Smooth muscle cell (in vitro differentiated cells): ENCODE results near the gene ZP1. TPM values are rescaled to one million over a fixed set of nuclear protein-coding genes. Genes with fewer than 3 reads are reported as not detected.

Source experiments
- DNase-seq: peaks from one replicate; lab custom pipeline; 2025; ENCODE audit not compliant: unreplicated experiment; lab: John Stamatoyannopoulos, UW
- H2AFZ ChIP-seq: fragments of 200-600 bp; sonication (generic); 2 replicates; pipeline ENCODE4 v1.6.0; 2016; ENCODE audit warnings: antibody characterized with exemption, low read depth, mild to moderate bottlenecking
- H3F3A ChIP-seq: fragments of 200-600 bp; sonication (generic); 2 replicates; pipeline ENCODE4 v1.6.0; 2017; ENCODE audit warnings: antibody characterized with exemption, low read depth
- H3K27ac ChIP-seq: fragments of 200-600 bp; sonication (generic); 2 replicates; pipeline ENCODE4 v1.5.1; 2016; ENCODE audit warnings: low read depth, mild to moderate bottlenecking
- H3K27me3 ChIP-seq: fragments of 200-600 bp; sonication (generic); 2 replicates; pipeline ENCODE4 v1.6.1; 2016; ENCODE audit warnings: low read depth, mild to moderate bottlenecking
- H3K36me3 ChIP-seq: fragments of 200-600 bp; sonication (generic); 2 replicates; pipeline ENCODE4 v1.5.1; 2016; ENCODE audit warnings: low read depth
- H3K4me1 ChIP-seq: fragments of 200-600 bp; sonication (generic); 2 replicates; pipeline ENCODE4 v1.5.1; 2016; ENCODE audit warnings: low read depth
- H3K4me2 ChIP-seq: fragments of 200-600 bp; sonication (generic); 2 replicates; pipeline ENCODE4 v1.6.0; 2016; ENCODE audit warnings: mild to moderate bottlenecking
- H3K4me3 ChIP-seq: fragments of 200-600 bp; sonication (generic); 2 replicates; pipeline ENCODE4 v1.5.1; 2016; ENCODE audit warnings: mild to moderate bottlenecking
- H3K79me2 ChIP-seq: fragments of 200-600 bp; sonication (generic); 2 replicates; pipeline ENCODE4 v1.6.0; 2016; ENCODE audit warnings: low read depth, mild to moderate bottlenecking
- H3K9ac ChIP-seq: fragments of 200-600 bp; sonication (generic); 2 replicates; pipeline ENCODE4 v1.6.0; 2016; ENCODE audit warnings: low read depth
- H3K9me3 ChIP-seq: fragments of 200-600 bp; sonication (generic); replicated peaks from 2 replicates; pipeline ENCODE4 v1.5.1; 2016; ENCODE audit warnings: low read depth
- H4K20me1 ChIP-seq: fragments of 200-600 bp; sonication (generic); 2 replicates; pipeline ENCODE4 v1.6.0; 2016; ENCODE audit warnings: low read depth
- WGBS: methylation state at CpG from one replicate; pipeline ENCODE4 v1.1.7; 2016; ENCODE audit warnings: low lambda C conversion rate; 5-methylcytosine and 5-hydroxymethylcytosine counted together
- polyA plus RNA-seq: library from polyadenylated mRNA; unstranded; fragments of >200 nt; fragmentation: Nextera tagmentation; extraction: Ambion mirVana; gene quantifications from 2 replicates; pipeline ENCODE4 v1.2.1, GENCODE V29; 2016
- total RNA-seq: library from RNA; depleted of rRNA; stranded (reverse); fragments of >200 nt; gene quantifications from 2 replicates; pipeline ENCODE4 v1.2.3, GENCODE V29; 2014
- TF ChIP-seq, protein P1 (sequence below): fragments of 200-600 bp; sonication (generic); IDR thresholded peaks from 2 replicates; pipeline ENCODE4 v1.5.1; 2017; ENCODE audit warnings: borderline replicate concordance, mild to moderate bottlenecking, antibody characterized with exemption; ENCODE audit not compliant: insufficient read depth, poor library complexity, severe bottlenecking

Gene ZP1
- total and polyA plus RNA-seq, 2 experiments from 2014 or later, result 0.94 to 2.9 TPM

DNA sequence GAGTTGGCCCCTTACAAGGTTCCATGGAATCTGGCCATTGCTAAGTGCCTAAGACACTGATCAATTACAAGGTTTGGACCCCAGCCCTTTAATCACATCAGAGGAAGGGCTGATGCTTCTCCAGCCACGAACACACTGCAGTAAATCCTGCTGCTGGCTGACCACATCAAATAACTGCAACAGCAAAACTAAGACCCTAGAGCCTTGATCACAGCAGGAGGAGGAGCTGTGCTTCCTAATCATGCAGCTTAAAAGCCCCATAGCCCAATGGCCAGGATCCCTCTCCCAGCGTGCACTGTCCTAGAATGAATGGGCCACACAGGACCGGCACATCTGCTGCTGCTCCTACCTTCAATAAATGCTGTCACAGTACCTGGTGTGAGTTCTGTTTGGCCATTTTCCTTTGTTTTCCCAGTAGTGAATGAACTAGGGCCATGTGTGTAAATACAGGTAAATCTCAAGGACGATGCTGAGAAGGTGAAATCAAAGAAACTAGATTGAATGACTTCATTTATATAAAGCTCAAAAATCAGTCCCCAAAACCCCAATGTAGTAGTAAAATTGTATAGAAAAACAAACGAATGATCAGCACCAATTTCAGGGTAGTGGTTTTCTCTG, 12.7 kb downstream of the ZP1 start:
- DNase-seq, result no peak
- 93% methylated on average over 5 of the region's 5 CpGs for WGBS
- Histone ChIP-seq H3K9me3 (no peaks in the 10 kb centered on the region), H3K36me3 (no peaks in the 10 kb centered on the region), H3K4me2 (no peak overlapping the region), H3K27ac (no peak overlapping the region), H3K4me3 (no peak overlapping the region), H3K4me1 (no peaks in the 10 kb centered on the region), H3F3A (no peaks in the 10 kb centered on the region), H3K27me3 (no peaks in the 10 kb centered on the region), H3K79me2 (no peaks in the 10 kb centered on the region), H3K9ac (no peak overlapping the region), H4K20me1 (no peaks in the 10 kb centered on the region), H2AFZ (no peak overlapping the region)
- TF ChIP-seq, protein P1, sequence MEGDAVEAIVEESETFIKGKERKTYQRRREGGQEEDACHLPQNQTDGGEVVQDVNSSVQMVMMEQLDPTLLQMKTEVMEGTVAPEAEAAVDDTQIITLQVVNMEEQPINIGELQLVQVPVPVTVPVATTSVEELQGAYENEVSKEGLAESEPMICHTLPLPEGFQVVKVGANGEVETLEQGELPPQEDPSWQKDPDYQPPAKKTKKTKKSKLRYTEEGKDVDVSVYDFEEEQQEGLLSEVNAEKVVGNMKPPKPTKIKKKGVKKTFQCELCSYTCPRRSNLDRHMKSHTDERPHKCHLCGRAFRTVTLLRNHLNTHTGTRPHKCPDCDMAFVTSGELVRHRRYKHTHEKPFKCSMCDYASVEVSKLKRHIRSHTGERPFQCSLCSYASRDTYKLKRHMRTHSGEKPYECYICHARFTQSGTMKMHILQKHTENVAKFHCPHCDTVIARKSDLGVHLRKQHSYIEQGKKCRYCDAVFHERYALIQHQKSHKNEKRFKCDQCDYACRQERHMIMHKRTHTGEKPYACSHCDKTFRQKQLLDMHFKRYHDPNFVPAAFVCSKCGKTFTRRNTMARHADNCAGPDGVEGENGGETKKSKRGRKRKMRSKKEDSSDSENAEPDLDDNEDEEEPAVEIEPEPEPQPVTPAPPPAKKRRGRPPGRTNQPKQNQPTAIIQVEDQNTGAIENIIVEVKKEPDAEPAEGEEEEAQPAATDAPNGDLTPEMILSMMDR, result no peak

DNA sequence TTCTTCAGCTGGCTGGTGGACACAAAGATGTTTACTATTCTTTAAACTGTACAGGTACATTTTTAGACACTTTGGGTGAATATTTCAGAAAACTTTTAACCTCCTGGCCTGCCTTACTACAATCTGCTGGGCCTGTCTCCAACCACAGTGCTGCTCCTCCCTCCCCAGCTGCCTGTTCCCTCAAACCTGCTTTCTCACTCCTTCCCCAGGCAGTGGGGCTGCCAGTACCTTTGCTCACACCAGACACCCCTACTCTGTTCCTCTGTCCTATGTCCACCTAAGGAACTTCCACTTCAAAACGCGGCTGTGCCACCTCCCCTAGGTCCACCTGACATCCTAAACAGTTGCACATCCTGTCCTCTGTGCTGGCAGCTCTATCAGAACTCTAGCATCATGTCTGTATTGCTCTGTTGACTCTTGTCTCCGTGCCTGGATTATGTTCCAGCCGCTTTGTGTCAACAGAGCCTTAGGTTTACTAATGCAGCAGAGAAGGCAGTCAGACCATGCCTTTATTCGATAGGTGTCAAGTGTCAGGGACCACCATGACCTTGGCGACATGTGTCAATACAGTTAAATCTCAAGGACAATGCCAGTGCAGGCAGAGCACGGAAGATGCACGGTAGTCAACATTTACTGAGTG, 13.4 kb downstream of the ZP1 start:
- no peaks in the 10 kb centered on the region for H3K79me2 ChIP-seq
- no peaks in the 10 kb centered on the region for H3F3A ChIP-seq
- H4K20me1 ChIP-seq, result no peaks in the 10 kb centered on the region
- no peak overlapping the region for H3K4me3 ChIP-seq
- no peaks in the 10 kb centered on the region for H3K4me1 ChIP-seq
- 94% methylated on average over 8 of the region's 8 CpGs for WGBS
- no peaks in the 10 kb centered on the region for H3K9me3 ChIP-seq
- H3K4me2 ChIP-seq, result no peak overlapping the region
- no peaks in the 10 kb centered on the region for H3K27me3 ChIP-seq
- H2AFZ ChIP-seq, result no peak overlapping the region
- no peak for DNase-seq
- H3K27ac ChIP-seq, result no peak overlapping the region
- no peak overlapping the region for H3K9ac ChIP-seq
- TF ChIP-seq, protein P1, result no peak
- no peaks in the 10 kb centered on the region for H3K36me3 ChIP-seq

DNA sequence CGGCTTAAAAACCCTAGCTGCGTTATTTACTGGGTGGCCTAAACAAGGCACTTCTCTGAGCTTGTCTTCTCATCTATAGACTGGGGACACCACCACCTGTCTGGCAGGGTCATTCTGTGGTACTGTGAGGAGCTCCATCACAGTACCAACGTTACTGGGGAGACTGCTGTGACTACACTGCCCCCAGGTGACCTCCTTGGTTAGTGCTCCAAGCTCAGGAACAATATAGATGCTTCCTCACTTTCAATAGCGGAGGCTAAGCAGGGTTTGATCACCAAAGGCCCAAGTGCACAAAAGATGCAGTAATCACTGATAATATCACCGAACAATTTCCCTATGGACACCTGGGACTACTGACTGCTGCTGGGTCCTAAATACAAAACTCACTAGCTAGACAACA, 20.2 kb downstream of the ZP1 start:
- H3K79me2 ChIP-seq, result no peaks in the 10 kb centered on the region
- H4K20me1 ChIP-seq, result no peaks in the 10 kb centered on the region
- no peak overlapping the region for H2AFZ ChIP-seq
- H3K27me3 ChIP-seq, result no peaks in the 10 kb centered on the region
- no peak overlapping the region for H3K4me2 ChIP-seq
- no peak overlapping the region for H3K27ac ChIP-seq
- no peaks in the 10 kb centered on the region for H3K4me1 ChIP-seq
- no peaks in the 10 kb centered on the region for H3K36me3 ChIP-seq
- H3K9ac ChIP-seq, result no peak overlapping the region
- 69% methylated on average over 5 of the region's 5 CpGs for WGBS
- H3F3A ChIP-seq, result no peaks in the 10 kb centered on the region
- TF ChIP-seq, protein P1, result peak; percentile 29
- no peak for DNase-seq
- no peaks in the 10 kb centered on the region for H3K9me3 ChIP-seq
- no peak overlapping the region for H3K4me3 ChIP-seq

DNA sequence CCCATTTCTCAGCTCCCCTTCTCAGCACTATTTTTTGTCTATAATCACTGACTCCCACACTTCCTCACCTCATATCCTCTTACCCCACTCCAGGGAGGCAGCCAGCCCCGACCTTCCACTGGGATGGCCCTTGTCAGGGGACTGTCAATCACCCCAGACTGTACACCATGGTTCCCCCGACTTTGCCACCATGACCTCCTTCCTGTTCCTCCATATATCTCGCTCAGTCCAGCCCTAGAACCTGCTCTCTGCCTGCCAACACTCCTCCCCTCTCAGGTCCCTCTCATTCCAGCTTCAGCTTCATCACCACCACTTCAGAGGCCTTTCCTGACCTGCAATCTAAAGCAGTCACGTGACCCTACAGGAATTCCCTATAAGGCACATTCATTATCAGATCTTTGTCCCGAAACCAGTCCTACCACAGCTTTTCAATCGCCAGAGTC, 22.5 kb downstream of the ZP1 start:
- no peak overlapping the region for H2AFZ ChIP-seq
- TF ChIP-seq, protein P1, result no peak
- H4K20me1 ChIP-seq, result no peaks in the 10 kb centered on the region
- H3K27ac ChIP-seq, result no peak overlapping the region
- H3K27me3 ChIP-seq, result no peaks in the 10 kb centered on the region
- H3K4me2 ChIP-seq, result no peak overlapping the region
- no peak for DNase-seq
- H3K9me3 ChIP-seq, result no peaks in the 10 kb centered on the region
- H3K36me3 ChIP-seq, result peaks cover 7% of the 10 kb centered on the region
- no peaks in the 10 kb centered on the region for H3F3A ChIP-seq
- no peak overlapping the region for H3K4me3 ChIP-seq
- no peaks in the 10 kb centered on the region for H3K4me1 ChIP-seq
- no peak overlapping the region for H3K9ac ChIP-seq
- WGBS, result 81% methylated on average over 6 of the region's 6 CpGs
- H3K79me2 ChIP-seq, result no peaks in the 10 kb centered on the region
